Right renal cortex interstitium (tissue), 3 donors: ENCODE results near the gene UBE2K. TPM values are rescaled to one million over a fixed set of nuclear protein-coding genes. Genes with fewer than 3 reads are reported as not detected.
"Not testable (repeated sequence)": the region's sequence is repeated elsewhere in the genome, so short reads cannot be mapped to it uniquely, and the experiment has no call there.

ENCODE experiments used
- DNase-seq, 3 donors: peaks; one replicate each; pipeline ENCODE4 v3.0.0-alpha.2; 2013; ENCODE audit warnings: low read depth in 3 of 3, low spot score in 2 of 3
- polyA plus RNA-seq, 3 donors: library from polyadenylated mRNA; unstranded; fragments of 120-200 nt; gene quantifications; one replicate each; pipeline ENCODE4 v1.2.1, GENCODE V29; 2013; ENCODE audit not compliant: insufficient read length in 3 of 3

The UBE2K gene, protein sequence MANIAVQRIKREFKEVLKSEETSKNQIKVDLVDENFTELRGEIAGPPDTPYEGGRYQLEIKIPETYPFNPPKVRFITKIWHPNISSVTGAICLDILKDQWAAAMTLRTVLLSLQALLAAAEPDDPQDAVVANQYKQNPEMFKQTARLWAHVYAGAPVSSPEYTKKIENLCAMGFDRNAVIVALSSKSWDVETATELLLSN
- polyA plus RNA-seq: 10 to 100 TPM; 89.0 to 95.1 (median 94.7) TPM

- peak; percentile 48 to 75 (median 69) for DNase-seq
These were observed at the start of gene UBE2K for GRCh38 chr4:39697740-39698423. Gene UBE2K, plus strand, starts transcription at chr4:39698136. Its CDS starts 192 bp downstream, at chr4:39698328.

GRCh38 chr4:39648213-39648612 is 49.7 kb upstream of the UBE2K start:
- no peak for DNase-seq

- DNase-seq: no peak
These were observed 48.9 kb upstream of the UBE2K start for GRCh38 chr4:39648827-39649558.

DNA sequence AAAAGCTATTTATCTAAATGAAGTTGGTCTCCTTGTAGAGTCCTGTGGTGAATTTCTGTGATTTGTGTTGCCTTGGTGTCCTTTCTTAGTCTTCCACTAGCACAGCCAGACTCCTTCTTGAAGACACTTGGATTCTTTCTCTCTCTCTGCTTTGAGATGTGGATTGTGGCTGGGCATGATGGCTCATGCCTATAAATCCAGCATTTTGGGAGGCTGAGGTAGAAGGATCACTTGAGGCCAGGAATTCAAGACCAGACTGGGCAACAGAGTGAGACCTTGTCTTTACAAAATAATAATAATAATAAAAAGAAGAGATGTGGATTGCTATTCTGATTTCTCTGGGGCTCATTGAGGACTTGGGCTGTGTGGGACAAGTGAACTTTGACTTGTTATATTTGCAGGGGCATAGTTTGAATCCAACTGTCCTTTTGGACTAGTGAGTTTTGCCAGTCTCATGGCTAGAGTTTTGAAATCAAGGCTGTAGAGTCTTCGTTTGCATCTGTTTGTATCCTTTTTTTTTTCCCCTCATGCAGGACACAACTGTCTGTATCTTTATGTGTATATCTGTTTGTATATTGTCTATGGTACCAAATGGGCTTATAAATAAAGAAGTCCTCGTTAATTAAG is 48.2 kb upstream of the UBE2K start:
- DNase-seq: no peak

DNA sequence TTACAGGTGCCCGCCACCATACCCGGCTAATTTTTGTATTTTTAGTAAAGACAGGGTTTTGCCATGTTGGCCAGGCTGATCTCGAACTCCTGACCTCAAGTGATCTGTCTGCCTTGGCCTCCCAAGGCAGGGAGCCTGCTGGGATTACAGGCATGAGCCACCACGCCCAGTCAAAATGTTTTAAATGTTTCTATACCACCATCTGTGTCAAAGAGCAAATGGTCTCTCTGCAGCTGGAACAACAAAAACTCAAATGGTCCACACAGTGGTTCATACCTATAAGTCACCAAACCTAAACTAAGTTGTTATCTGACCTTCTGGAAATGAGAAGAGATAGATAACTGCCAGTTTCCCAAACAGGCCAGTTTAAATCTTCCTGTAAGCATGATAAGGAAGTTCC is 46.4 kb upstream of the UBE2K start:
- not testable (repeated sequence) for DNase-seq

DNA sequence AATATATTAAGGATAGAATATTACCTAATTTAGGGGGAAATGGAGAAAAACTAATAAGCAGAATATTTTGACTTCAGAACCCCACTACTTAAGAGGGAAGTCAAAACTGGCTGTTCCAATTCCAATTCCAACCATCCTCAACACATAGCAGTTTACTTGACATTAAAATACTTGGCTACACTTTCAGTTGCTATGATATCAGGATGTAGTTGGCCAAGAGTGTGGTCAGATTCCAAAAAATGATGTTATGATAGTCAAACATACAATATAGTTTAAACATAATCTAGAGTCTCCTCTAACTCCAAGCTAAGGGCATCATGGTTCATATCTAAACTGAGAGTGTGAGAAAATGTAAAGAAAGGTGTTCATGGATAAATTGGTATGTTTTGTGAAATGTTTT is 42.7 kb upstream of the UBE2K start:
- DNase-seq: no peak

- no peak for DNase-seq
These were observed 42.1 kb upstream of the UBE2K start for GRCh38 chr4:39655876-39656275.

DNA sequence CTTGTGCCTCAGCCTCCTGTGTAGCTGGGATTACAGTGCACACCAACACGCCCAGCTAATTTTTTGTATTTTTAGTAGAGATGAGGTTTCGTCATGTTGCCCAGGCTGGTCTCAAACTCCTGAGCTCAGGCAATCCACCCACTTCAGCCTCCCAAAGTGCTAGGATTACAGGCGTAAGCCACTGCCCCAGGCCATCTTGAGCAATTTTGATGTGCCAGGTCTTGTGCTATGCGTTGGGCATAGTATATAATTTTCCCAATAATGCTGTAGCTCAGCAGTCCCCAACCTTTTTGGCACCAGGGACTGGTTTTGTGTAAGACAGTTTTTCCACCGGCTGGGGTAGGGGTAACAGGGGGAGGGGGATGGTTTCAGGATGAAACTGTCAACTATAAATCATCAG is 41.3 kb upstream of the UBE2K start:
- not testable (repeated sequence) for DNase-seq

GRCh38 chr4:39657465-39657864 is 40.5 kb upstream of the UBE2K start:
- DNase-seq: no peak

DNA sequence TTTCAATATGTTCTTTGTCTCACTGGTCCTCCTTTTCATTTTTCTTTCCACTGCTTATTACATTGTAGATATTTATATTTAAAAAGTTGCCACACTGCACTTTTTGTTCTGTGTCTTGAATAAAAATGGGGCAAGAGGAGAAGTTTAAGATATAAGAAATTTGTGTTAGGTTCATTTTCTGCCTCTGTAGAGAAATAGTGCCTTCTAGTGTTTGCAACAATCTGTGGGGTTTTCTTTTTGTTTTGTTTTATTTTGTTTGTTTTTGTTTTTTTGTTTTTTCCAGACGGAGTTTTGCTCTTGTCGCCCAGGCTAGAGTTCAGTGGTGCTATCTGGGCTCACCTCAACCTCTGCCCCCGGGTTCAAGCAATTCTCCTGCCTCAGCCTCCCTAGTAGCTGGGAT is 39.2 kb upstream of the UBE2K start:
- no peak for DNase-seq

GRCh38 chr4:39660045-39660444 is 37.9 kb upstream of the UBE2K start:
- DNase-seq: no peak

DNA sequence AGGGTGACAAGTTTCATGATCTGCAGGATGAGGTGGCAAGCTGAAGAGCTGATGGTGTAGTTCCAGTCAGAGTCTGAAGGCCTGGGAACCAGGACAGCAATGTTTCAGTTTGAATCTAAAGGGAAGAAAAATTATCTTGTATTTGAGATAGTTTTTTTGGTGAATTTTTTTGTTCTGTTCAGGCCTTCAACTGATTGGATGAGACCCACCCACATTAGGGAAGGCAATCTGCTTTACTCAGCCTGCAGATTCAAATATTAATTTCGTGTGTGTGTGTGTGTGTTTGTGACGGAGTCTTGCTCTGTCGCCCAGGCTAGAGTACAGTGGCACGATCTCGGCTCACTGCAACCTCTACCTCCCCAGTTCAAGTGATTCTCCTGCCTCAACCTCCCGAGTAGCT is 37.2 kb upstream of the UBE2K start:
- no peak for DNase-seq

DNA sequence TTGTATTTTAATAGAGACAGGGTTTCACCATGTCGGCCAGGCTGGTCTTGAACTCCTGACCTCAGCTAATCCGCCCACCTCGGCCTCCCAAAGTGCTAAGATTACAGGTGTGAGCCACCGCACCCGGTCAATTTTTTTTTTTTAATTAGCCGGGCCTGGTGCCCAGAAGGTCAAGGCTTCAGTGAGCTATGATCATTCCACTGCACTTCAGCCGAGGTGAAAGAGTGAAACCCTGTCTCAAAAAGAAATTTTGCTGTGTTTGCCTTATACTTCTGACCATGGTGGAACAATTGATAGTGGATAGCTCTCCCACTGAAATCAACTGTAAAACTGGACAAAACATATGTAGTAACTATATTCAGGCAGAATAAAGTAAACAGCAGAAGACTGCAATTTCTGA is 35.3 kb upstream of the UBE2K start:
- DNase-seq: no peak

DNA sequence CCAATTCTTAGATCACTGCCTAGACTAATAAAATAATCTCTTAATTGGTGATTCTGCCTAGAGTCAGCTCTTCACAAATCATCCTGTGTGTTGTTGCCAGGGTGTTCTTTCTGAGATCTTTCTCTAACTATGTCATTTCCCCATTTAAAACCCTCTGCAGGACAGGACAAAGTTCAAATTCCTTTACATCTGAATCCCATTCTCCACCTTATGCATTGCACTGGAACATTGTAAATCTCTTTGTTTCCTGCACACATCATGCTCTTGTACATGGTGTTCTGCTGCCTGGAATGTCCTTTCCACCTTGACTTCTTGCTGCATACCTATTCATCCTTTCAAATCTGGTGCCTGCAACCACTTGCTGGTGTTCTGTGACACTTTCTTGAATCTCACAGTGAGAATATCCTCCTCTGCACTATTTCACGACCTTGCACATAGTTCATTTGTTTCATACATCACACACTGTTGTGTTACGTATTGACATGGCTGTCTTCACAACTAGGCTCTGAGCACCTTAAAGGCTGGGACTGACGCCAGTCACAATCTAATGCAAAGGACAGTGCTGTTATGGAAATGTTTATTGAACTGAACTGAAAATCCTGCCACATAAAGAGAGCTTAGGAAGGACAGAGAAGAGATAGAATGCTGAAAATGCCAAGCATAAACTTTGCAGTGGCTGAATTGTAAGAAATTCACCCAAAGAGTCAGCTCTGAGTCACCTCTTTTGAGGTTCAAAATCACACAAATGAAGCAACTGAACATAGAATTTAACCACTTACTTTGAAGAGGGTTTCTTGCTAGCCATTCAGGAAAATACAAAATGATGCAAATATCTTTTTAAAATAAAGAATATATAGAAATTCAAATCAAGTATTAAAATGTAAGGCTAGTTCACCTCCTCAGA is 32.9 kb upstream of the UBE2K start:
- no peak for DNase-seq

- no peak for DNase-seq
These were observed 30.2 kb upstream of the UBE2K start for GRCh38 chr4:39667706-39668105.

GRCh38 chr4:39668887-39669286 is 29.0 kb upstream of the UBE2K start:
- no peak for DNase-seq

GRCh38 chr4:39670296-39670695 is 27.6 kb upstream of the UBE2K start:
- DNase-seq: not testable (repeated sequence)

- DNase-seq: not testable (repeated sequence)
These were observed 22.3 kb upstream of the UBE2K start for GRCh38 chr4:39675681-39676080.

DNA sequence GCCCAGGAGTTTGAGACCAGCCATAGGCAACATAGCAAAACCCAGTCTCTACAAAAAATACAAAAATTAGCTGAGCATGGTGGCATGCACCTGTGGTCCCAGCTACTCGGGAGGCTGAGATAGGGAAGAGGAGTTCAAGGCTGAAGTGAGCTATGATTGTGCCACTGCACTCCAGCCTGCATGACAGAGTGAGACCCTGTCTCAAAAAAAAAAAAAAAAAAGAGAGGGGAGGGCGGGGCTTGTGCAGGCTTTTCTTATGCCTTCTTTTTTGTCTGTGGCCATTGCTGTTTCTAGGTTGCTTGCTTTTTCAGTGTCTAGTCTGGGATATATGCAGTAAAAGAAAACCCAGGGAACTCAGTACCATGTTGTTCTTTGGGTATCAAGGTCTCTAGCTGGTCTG is 16.9 kb upstream of the UBE2K start:
- DNase-seq: not testable (repeated sequence)

DNA sequence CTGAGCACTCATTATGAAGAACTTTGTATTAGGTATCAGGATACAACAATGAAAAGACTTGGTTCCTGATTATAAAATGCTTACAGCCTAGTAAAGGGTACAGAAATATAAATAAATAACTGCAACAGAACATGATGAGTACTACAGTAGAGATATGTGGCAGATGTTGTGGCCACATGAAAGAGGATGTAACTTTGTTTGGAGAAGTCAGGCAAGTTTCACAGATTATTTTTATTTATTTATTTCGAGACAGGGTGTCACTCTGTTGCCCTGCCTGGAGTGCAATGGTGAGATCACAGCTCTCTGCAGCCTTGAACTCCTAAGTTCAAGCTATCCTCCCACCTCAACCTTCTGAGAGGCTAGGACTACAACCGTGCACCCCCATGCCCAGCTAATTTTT is 15.8 kb upstream of the UBE2K start:
- no peak for DNase-seq
